Chondrocyte (in vitro differentiated cells): ENCODE data around the gene TDRD9. TPM values are rescaled to one million over a fixed set of nuclear protein-coding genes. Genes with fewer than 3 reads are reported as not detected.

ENCODE experiments used
- DNase-seq: peaks from one replicate; pipeline ENCODE4 v3.0.0; 2021; ENCODE audit warnings: mixed read lengths, low spot score
- H3K27ac Mint-ChIP-seq: one replicate; pipeline ENCODE4 v1.8.0; 2021; ENCODE audit warnings: mild to moderate bottlenecking, moderate library complexity, mixed read lengths; ENCODE audit not compliant: unreplicated experiment
- H3K27me3 Mint-ChIP-seq: 2 replicates; pipeline ENCODE4 v1.8.0; 2021; ENCODE audit warnings: low read depth, mixed read lengths
- H3K36me3 Mint-ChIP-seq: 2 replicates; pipeline ENCODE4 v1.8.0; 2021; ENCODE audit warnings: low read depth, mixed read lengths
- H3K4me1 Mint-ChIP-seq: 2 replicates; pipeline ENCODE4 v1.8.0; 2021; ENCODE audit warnings: low read depth, mild to moderate bottlenecking, mixed read lengths
- H3K4me3 Mint-ChIP-seq: one replicate; pipeline ENCODE4 v1.8.0; 2021; ENCODE audit warnings: mild to moderate bottlenecking, moderate library complexity, mixed read lengths; ENCODE audit not compliant: unreplicated experiment
- H3K9me3 Mint-ChIP-seq: 2 replicates; pipeline ENCODE4 v1.8.0; 2021; ENCODE audit warnings: low read depth, mixed read lengths
- total RNA-seq: library from RNA; stranded (reverse); gene quantifications from 3 replicates; pipeline ENCODE4 v1.2.1, GENCODE V29; 2021
- TF ChIP-seq, protein P1 (sequence below): fragments of 200-600 bp; sonication (generic); IDR thresholded peaks from 2 replicates; pipeline ENCODE4 v1.5.0; 2021; ENCODE audit warnings: antibody characterized with exemption, mild to moderate bottlenecking, moderate library complexity

Gene TDRD9
- total RNA-seq, 1 donor from 2014 or later, result not detected

DNA sequence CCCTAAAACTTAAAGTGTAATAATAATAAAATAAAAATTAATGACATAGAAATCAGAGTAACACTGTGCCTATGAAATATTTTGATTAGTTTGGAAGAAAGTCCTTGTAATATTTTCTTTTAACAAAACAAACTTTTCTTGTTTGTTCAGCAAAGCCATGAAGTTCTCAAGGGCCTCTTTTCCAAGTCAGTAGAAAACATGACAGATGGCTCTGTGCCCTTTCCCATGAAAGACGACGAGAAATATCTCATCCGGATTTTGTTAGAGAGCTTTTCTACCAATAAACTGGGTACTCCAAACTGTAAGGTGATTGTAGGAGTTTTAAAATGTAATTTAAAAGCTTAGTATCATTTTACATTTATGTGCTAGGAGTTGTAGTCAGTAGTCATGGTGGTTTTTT is 102.7 kb downstream of the TDRD9 start:
- Mint-ChIP-seq H3K27me3 (peaks cover 37% of the 10 kb centered on the region), H3K9me3 (peaks cover 2% of the 10 kb centered on the region)

DNA sequence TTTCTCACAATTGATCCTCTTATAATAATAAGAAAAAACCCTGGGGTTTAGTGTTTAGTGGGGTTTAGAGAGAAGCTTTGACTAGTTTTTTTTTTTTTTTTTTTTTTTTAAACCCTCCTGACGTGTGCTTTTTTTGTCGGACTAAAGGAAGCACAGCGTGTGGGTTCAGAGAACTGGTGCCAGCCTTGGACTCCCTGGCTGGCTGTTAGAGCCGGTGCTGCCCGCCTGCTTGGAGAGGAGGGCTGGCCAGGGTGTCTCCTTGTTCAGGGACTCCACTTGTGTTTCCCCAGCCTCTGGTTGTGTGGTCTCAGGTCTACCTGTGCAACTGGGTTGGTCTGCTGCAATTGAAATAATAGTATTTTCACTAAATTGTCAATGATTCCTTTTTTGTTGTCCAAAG is 103.1 kb downstream of the TDRD9 start:
- peaks cover 2% of the 10 kb centered on the region for H3K9me3 Mint-ChIP-seq
- peaks cover 21% of the 10 kb centered on the region for H3K4me1 Mint-ChIP-seq
- no peak for DNase-seq
- no peak overlapping the region for H3K4me3 Mint-ChIP-seq
- H3K36me3 Mint-ChIP-seq, result no peaks in the 10 kb centered on the region
- TF ChIP-seq, protein P1, sequence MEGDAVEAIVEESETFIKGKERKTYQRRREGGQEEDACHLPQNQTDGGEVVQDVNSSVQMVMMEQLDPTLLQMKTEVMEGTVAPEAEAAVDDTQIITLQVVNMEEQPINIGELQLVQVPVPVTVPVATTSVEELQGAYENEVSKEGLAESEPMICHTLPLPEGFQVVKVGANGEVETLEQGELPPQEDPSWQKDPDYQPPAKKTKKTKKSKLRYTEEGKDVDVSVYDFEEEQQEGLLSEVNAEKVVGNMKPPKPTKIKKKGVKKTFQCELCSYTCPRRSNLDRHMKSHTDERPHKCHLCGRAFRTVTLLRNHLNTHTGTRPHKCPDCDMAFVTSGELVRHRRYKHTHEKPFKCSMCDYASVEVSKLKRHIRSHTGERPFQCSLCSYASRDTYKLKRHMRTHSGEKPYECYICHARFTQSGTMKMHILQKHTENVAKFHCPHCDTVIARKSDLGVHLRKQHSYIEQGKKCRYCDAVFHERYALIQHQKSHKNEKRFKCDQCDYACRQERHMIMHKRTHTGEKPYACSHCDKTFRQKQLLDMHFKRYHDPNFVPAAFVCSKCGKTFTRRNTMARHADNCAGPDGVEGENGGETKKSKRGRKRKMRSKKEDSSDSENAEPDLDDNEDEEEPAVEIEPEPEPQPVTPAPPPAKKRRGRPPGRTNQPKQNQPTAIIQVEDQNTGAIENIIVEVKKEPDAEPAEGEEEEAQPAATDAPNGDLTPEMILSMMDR, result no peak
- peaks cover 37% of the 10 kb centered on the region for H3K27me3 Mint-ChIP-seq
- H3K27ac Mint-ChIP-seq, result peak overlapping the region; percentile 32

More for the DNA sequence above, 102.7 kb downstream of the TDRD9 start:
- TF ChIP-seq, protein P1, result no peak
- DNase-seq, result no peak
- H3K27ac Mint-ChIP-seq, result no peak overlapping the region
- peaks cover 21% of the 10 kb centered on the region for H3K4me1 Mint-ChIP-seq
- no peaks in the 10 kb centered on the region for H3K36me3 Mint-ChIP-seq
- H3K4me3 Mint-ChIP-seq, result no peak overlapping the region

DNA sequence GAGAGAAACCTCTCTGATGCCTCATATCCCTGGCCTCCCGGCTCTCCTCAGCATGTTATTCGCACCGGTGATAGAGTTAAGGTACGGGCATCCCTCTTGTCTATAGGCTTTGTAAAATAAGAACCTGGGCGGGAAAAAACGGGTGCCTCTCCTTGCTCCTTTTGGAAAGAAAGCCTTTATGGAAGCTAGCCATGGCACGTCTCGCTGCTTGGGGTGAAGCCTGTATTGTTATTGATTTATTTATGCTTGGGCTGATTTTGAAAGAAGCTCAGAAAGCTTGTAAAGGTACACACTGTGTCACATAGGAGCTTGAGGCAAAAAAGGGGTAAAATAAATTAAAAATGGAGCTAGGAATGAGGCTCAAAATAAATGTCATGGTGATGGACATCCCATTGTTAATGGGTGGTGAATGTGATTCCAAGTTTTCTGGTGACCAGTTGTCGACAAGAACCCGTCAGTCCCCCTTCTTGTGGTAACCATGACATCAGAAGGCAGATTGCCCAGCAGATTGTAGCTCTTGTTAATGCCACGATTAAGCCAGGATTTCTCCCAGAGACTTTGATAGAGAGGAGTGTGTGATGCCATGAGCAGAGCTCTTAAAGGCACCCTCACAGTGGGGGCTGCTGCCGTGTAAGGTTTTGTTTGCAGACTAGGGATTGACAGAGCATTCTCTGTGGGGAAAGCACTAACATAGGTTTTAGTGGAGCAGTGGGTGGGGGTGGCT is 106.9 kb downstream of the TDRD9 start:
- Mint-ChIP-seq H3K9me3 (no peaks in the 10 kb centered on the region), H3K4me3 (no peak overlapping the region), H3K27me3 (peaks cover 42% of the 10 kb centered on the region), H3K27ac (no peak overlapping the region), H3K4me1 (peaks cover 9% of the 10 kb centered on the region), H3K36me3 (no peaks in the 10 kb centered on the region)
- TF ChIP-seq, protein P1, result no peak
- DNase-seq, result no peak

DNA sequence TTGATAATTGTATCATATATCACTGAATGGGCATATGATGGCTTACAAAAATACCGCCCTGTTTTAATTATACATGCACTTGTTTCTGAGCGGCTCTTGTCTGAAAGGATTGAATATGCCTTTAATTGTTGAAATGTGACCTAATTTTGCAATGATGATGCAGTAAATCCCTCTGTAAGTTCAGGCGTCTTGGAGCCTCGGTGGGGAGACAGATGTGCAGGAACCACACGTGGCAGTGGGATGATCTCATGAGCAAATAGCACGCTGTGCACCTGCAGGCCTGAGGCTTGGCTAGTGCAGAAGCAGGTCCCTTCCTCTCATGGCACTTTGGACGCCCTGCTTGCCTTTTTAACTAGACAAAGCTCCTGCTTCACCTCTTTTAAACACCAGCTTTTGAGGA is 108.0 kb downstream of the TDRD9 start:
- H3K9me3 Mint-ChIP-seq, result no peaks in the 10 kb centered on the region
- H3K27me3 Mint-ChIP-seq, result peaks cover 51% of the 10 kb centered on the region
- TF ChIP-seq, protein P1, result no peak
- H3K4me1 Mint-ChIP-seq, result peaks cover 6% of the 10 kb centered on the region
- H3K4me3 Mint-ChIP-seq, result no peak overlapping the region
- H3K27ac Mint-ChIP-seq, result no peak overlapping the region
- H3K36me3 Mint-ChIP-seq, result no peaks in the 10 kb centered on the region
- DNase-seq, result no peak

DNA sequence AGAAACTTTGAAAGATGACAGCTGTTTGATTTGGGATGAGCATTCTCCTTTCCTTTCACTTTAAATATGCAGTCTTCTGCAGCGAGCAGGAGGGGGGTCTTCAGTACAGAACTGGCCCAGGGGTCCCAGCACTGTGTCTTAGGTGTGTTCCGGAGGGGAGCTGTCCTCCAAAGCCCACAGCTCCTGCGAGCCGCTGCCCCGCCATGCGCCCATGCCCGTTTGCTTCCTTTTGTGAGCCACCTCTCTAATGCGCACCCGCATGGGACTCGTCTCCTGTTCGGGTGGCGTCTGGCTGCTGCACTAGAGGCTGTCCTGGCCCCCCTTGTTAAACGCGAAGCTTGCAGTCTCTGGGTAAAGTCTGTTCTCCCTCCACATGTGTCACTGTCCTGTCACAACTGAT is 108.8 kb downstream of the TDRD9 start:
- H3K27me3 Mint-ChIP-seq, result peaks cover 56% of the 10 kb centered on the region
- H3K36me3 Mint-ChIP-seq, result no peaks in the 10 kb centered on the region
- no peak overlapping the region for H3K27ac Mint-ChIP-seq
- H3K4me1 Mint-ChIP-seq, result no peaks in the 10 kb centered on the region
- no peaks in the 10 kb centered on the region for H3K9me3 Mint-ChIP-seq
- H3K4me3 Mint-ChIP-seq, result no peak overlapping the region
- DNase-seq, result no peak
- TF ChIP-seq, protein P1, result no peak
